Measurements from ENCODE around the gene SETD1B.
"Not testable (repeated sequence)": the region's sequence is repeated elsewhere in the genome, so short reads cannot be mapped to it uniquely, and the experiment has no call there.

Gene SETD1B

GRCh38 chr12:121781484-121781997 lies 22.3 kb upstream of the SETD1B start:
- no peak for DNase-seq

- DNase-seq: no peak
Observed at GRCh38 chr12:121781998-121782979, 21.5 kb upstream of the SETD1B start.

GRCh38 chr12:121783766-121784165 lies 20.0 kb upstream of the SETD1B start:
- no peak for DNase-seq

- DNase-seq: no peak
Observed at GRCh38 chr12:121784460-121784859, 19.3 kb upstream of the SETD1B start.

DNA sequence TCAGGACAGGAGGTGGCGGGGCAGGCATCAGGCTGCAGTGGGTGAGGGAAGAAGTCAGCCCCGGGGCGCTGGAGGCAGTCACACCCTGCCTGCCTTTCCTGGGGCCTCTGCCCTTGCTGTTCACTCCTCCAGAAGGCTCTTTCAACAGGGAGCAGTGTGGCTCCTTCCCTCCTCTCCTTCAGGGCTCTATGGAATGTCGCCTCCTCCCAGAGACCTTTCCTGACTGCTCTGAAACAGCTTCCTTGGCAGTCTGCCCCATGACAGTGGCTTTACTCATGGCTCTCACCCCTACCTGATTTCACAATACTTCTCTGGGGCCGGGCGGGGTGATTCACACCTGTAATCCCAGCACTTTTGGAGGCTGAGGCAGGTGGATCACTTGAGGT lies 17.4 kb upstream of the SETD1B start:
- peak; percentile 49 for DNase-seq

DNA sequence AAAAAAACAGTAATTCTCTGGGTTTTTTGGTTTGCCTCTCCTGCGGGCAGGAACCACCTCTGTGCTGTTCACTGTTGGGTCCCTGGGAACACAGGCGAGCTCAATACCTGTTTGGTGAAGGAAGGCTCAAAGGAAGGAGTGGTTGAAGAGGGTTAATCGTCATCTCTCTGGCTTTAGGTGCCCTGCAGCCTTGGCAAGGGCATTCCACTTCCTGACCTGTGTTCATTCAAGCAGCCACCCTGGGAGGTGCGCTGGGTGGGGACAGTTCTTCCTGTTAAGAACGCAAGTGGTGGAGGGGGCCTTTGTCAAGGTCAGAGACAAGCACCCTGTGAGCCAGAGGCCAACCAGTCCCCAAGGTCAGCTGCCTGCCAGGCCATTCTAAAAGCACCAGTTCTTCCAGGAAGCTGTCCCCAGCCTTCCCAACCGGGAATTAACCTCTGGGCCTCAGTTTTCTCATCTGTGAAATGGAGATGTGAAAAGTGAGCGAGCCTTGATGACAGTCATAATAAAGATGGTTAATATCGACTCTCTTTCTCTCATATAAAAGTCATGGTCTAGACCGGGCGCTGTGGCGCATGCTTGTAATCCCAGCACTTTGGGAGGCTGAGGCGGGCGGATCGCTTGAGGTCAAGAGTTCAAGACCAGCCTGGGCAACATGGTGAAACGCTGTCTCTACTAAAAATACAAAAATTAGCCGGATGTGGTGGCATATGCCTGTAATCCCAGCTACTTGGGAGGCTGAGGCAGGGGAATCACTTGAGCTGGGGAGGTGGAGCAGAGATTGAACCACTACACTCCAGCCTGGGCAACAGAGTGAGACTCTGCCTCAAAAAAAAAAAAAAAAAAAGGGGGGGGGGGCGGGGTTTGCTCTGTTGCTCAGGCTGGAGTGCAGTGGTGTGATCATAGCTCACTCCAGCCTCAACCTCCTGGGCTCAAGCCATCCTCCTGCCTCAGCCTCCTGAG lies 16.5 kb upstream of the SETD1B start:
- peak; percentile 50 for DNase-seq

- DNase-seq: no peak
Observed at GRCh38 chr12:121788176-121788818, 15.5 kb upstream of the SETD1B start.

DNA sequence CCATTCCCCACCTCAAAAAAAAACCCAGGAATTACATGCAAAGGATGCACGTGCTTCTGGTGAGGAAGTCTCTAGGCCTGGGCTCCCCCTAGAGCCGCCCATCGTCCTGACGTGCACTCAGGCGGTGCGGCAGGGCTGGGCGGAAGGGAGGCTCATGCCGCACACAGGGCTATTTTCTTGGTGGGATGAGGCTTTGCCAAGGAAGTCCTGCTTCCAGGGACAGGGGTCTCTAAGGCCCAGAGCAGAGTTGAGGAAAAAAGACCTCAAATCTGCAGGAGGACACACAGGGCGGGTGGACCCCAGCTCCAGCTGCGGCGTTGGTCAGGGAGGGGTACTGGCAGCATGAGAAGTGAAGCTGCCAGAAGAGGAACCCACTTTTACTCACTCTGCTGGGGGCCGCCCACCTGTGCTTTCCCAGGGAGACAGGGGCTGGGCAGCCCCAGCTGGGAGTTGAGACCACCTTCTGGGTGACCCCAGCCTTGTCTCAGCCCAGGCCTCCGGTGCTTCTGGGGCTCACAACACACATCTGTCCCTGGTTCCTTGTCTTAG lies 14.5 kb upstream of the SETD1B start:
- no peak for DNase-seq

GRCh38 chr12:121789800-121790728 lies 13.7 kb upstream of the SETD1B start:
- DNase-seq: peak; percentile 95

DNA sequence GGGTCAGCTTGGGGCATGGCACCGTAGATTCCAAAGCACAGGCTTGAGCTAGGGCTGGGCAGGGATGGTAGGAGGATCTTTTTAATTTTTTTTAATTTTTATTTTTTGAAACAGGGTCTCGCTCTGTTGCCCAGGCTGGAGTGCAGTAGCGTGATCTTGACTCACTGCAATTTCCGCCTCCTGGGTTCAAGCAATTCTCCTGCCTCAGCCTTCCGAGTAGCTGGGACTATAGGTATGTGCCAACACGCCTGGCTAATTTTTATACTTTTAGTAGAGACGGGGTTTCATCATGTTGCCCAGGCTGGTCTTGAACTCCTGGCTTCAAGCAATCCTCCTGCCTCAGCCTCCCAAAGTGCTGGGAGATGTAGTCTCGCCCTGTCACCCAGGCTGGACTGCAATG lies 13.0 kb upstream of the SETD1B start:
- DNase-seq: not testable (repeated sequence)

GRCh38 chr12:121791671-121792551 lies 11.9 kb upstream of the SETD1B start:
- DNase-seq: no peak

GRCh38 chr12:121792607-121793439 lies 11.0 kb upstream of the SETD1B start:
- peak; percentile 60 for DNase-seq

DNA sequence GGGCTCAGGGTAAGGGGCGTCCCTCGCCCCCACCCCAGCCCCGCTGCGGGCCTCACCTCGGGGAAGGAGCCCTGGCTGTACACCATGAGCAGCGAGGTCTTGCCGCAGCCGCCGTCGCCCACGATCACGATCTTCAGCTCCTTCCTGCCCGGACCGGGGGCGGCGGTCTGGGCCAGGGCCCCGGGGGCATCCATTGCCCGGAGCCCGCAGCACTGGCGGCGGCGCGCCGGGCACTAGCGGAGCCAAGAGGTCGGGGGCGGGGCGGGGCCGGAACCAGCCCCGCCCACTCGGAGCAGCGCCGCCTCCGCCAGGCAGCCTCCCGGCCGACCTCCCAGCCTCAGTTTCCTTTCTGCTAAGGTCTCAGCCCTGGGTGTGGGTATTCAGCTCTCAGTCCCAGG lies 10.4 kb upstream of the SETD1B start, which contains the start of gene RHOF:
RHOF (minus strand) TSS at position 249 of the 398 bp plus-strand sequence; CDS start at position 194, 55 bp downstream.
- DNase-seq: peak; percentile 59

- peak; percentile 96 for DNase-seq
Observed at GRCh38 chr12:121793838-121794533, 9.8 kb upstream of the SETD1B start.

DNA sequence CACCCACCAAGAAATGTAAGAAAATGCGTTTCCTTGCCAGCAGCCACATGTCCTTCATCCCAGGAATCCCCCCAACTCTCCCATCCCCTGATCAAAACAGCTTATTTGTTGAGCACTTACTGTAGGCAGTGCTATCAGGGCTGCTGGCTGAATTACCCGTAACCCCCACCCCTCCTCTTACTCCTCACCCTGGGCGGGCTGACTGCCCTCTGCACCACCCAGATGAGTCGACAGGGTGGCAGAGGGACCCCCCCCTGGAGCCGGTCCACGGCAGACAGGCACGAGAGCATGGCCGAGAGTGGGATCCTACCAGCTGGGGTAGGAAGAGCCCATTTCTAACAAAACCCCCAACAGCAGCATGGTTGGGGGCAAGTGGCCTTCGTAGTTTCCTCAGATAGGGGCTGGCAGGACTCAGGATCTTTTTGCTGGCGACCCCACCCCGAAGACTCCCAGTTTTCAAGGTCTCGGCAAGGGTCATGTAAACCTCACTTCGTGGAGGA lies 9.2 kb upstream of the SETD1B start:
- no peak for DNase-seq

DNA sequence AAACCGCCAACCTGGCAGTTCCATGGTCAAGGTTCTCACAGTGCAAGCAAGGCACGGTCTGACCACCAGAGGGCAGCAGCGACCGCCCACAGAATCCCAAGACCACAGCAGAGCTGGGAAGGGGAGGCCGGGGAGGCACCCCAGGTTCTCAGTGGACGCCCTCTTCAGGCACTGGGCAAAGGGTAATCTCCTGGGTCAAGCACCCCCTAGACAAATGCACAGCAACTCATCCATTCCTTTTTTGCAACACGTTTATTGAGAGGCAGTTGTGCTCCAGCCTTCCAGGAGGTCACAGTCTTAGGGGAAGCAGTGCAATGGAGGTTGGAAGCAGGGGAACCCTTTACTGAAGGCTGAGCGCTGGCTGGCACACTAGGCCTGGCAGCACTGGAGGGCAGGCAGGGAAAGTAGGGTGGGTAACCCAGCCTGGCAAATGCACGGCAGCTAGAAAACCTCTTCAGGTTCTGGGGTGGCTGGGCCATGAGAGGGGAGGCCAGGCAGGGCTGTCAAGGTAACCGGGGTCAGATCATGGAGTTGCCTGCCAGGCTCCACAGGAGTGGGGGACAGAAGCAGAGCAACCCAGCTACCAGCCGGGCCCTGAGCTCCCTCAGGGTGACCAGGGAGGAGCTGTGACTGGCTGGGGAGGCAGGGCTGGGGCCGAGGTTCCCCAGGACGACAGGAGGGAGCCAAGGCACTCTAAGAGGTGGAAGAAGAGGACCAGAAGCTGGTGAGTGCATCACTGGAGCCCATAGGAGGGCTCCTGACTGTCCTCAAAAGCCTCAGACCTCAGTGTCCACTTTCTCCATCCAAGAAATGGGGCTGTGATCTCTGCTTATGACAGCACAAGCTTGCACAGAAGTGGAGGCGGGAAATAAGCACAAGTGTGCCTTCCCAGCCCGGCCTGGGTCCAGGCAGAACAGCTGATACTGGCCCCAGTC lies 8.5 kb upstream of the SETD1B start:
- peak; percentile 85 for DNase-seq
